NCI-H2171 treated with DMSO at 0.1 percent for 48 hours (cell line): ENCODE data around the gene FLT1.

Experiments
- DNase-seq: peaks from one replicate; lab custom pipeline; 2025; lab: John Stamatoyannopoulos, UW

Gene FLT1

GRCh38 chr13:28339419-28339818 lies 155.5 kb downstream of the FLT1 start:
- no peak for DNase-seq

- no peak for DNase-seq
Measured at GRCh38 chr13:28338742-28339141, 156.2 kb downstream of the FLT1 start.

- no peak for DNase-seq
Measured at GRCh38 chr13:28338006-28338574, 156.8 kb downstream of the FLT1 start.

GRCh38 chr13:28337166-28338005 lies 157.5 kb downstream of the FLT1 start:
- DNase-seq = no peak

- no peak for DNase-seq
Measured at GRCh38 chr13:28336193-28336657, 158.7 kb downstream of the FLT1 start.

- no peak for DNase-seq
Measured at GRCh38 chr13:28333204-28333881, 161.6 kb downstream of the FLT1 start.

GRCh38 chr13:28329395-28330158 lies 165.4 kb downstream of the FLT1 start:
- no peak for DNase-seq

GRCh38 chr13:28328271-28328607 lies 166.7 kb downstream of the FLT1 start:
- DNase-seq = no peak

GRCh38 chr13:28327373-28328270 lies 167.3 kb downstream of the FLT1 start:
- no peak for DNase-seq

GRCh38 chr13:28326056-28326455 lies 168.9 kb downstream of the FLT1 start:
- no peak for DNase-seq

GRCh38 chr13:28325022-28325421 lies 169.9 kb downstream of the FLT1 start:
- no peak for DNase-seq

GRCh38 chr13:28324181-28324789 lies 170.6 kb downstream of the FLT1 start:
- peak; percentile 13 for DNase-seq

GRCh38 chr13:28322256-28322905 lies 172.5 kb downstream of the FLT1 start:
- no peak for DNase-seq

- no peak for DNase-seq
Measured at GRCh38 chr13:28321756-28322155, 173.2 kb downstream of the FLT1 start.

GRCh38 chr13:28320884-28321574 lies 173.9 kb downstream of the FLT1 start:
- no peak for DNase-seq

- DNase-seq = no peak
Measured at GRCh38 chr13:28320209-28320608, 174.7 kb downstream of the FLT1 start.

- DNase-seq = no peak
Measured at GRCh38 chr13:28319528-28319927, 175.4 kb downstream of the FLT1 start.

GRCh38 chr13:28318496-28318895 lies 176.4 kb downstream of the FLT1 start:
- no peak for DNase-seq

- no peak for DNase-seq
Measured at GRCh38 chr13:28316836-28317235, 178.1 kb downstream of the FLT1 start.

GRCh38 chr13:28316129-28316528 lies 178.8 kb downstream of the FLT1 start:
- no peak for DNase-seq
